ENCODE measurements around the gene ZBTB37.
"Not testable (repeated sequence)": the region's sequence is repeated elsewhere in the genome, so short reads cannot be mapped to it uniquely, and the experiment has no call there.

The ZBTB37 gene

DNA sequence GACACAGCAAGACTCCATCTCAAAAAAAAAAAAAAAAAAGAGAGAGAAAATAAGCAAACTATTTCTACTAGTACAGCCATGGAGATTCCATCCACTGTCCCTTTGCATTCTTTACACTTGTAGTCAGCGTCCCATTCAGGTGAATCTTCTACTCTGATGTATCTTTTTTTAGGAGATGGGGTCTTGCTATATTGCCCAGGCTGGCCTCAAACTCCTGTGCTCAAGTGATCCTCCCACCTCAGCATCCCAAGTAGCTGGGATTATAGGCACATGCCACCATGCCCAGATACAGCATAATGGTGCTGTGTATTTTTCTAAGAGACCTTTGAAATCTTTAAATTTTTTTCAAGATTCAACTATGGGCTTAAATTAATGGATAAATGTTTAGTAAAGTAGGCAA lies 35.4 kb upstream of the ZBTB37 start:
- Histone ChIP-seq H3K27me3 (replicated peaks in 2 of 5; ENCODE audit: control insufficient read depth in 4 of 5, insufficient read depth in 5 of 5, low read length in 4 of 5) (no peaks in the 10 kb centered on the region), H3K36me3 (ENCODE audit: control insufficient read depth in 4 of 4, insufficient read depth in 4 of 4, low read length in 3 of 4) (peaks cover 7 to 44% (median 26%) of the 10 kb centered on the region in 4 experiments), H3K4me1 (ENCODE audit: control extremely low read depth in 1 of 4, control insufficient read depth in 4 of 4, insufficient read depth in 4 of 4, low read length in 3 of 4) (no peaks in the 10 kb centered on the region), H3K27ac (ENCODE audit: insufficient read depth in 1 of 2, low read depth in 1 of 2, low read length in 2 of 2, poor library complexity in 1 of 2, severe bottlenecking in 2 of 2) (no peak overlapping the region), H3K4me3 (ENCODE audit: control insufficient read depth in 1 of 7, extremely low read depth in 1 of 7, insufficient read depth in 4 of 7, low read depth in 2 of 7, low read length in 6 of 7) (no peak overlapping the region), H3K9me3 (ENCODE audit: control extremely low read depth in 1 of 5, control insufficient read depth in 4 of 5, insufficient read depth in 2 of 5, low read depth in 1 of 5, low read length in 4 of 5) (no peaks in the 10 kb centered on the region)
- DNase-seq, result no peak
- WGBS (ENCODE audit: insufficient coverage), result 100% methylated on average over 1 of the region's 1 CpG
- CTCF ChIA-PET, result interaction anchor here (0.5 to 0.6 kb wide), 2 partner anchors 28 to 231 kb away, joined by 3 read pairs; no protein-coding TSS in a partner anchor
- POLR2A ChIA-PET, result no interaction called here

DNA sequence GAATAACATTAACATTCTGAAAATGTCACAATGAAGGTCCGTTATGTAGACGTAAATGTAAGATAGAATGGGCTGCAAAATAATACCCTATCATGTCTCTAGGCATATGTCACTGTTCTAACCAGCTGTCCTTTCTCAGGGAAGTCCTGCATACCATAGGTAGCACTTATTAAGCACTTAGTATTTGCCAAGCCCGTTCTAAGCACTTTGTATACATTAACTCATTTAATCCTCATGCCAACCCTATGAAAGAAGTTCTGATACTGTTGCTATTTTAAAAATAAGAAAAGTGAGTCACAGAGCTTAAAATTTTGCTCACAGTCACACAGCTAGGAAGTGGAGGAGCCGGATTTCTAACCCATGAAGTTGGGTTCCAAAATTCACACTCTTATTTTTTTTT lies 16.1 kb upstream of the ZBTB37 start:
- H3K4me1 ChIP-seq (ENCODE audit: control extremely low read depth in 1 of 4, control insufficient read depth in 4 of 4, insufficient read depth in 4 of 4, low read length in 3 of 4), result no peaks in the 10 kb centered on the region
- no peak overlapping the region for H3K4me3 ChIP-seq (ENCODE audit: control insufficient read depth in 1 of 7, extremely low read depth in 1 of 7, insufficient read depth in 4 of 7, low read depth in 2 of 7, low read length in 6 of 7)
- ChIA-PET CTCF (interaction anchor here (1.2 kb wide), 1 partner anchor 13 kb away, joined by 4 read pairs; no protein-coding TSS in a partner anchor), POLR2A (interaction anchor here (1.0 kb wide), 1 partner anchor 10 kb away, joined by 4 read pairs; no protein-coding TSS in a partner anchor)
- WGBS (ENCODE audit: insufficient coverage), result 100% methylated on average over 2 of the region's 4 CpGs
- no peak overlapping the region for H3K27ac ChIP-seq (ENCODE audit: insufficient read depth in 1 of 2, low read depth in 1 of 2, low read length in 2 of 2, poor library complexity in 1 of 2, severe bottlenecking in 2 of 2)
- H3K9me3 ChIP-seq (ENCODE audit: control extremely low read depth in 1 of 5, control insufficient read depth in 4 of 5, insufficient read depth in 2 of 5, low read depth in 1 of 5, low read length in 4 of 5), result no peaks in the 10 kb centered on the region
- H3K27me3 ChIP-seq (replicated peaks in 2 of 5; ENCODE audit: control insufficient read depth in 4 of 5, insufficient read depth in 5 of 5, low read length in 4 of 5), result no peaks in the 10 kb centered on the region
- DNase-seq, result no peak
- peaks cover 12 to 48% (median 32%) of the 10 kb centered on the region in 4 experiments for H3K36me3 ChIP-seq (ENCODE audit: control insufficient read depth in 4 of 4, insufficient read depth in 4 of 4, low read length in 3 of 4)

DNA sequence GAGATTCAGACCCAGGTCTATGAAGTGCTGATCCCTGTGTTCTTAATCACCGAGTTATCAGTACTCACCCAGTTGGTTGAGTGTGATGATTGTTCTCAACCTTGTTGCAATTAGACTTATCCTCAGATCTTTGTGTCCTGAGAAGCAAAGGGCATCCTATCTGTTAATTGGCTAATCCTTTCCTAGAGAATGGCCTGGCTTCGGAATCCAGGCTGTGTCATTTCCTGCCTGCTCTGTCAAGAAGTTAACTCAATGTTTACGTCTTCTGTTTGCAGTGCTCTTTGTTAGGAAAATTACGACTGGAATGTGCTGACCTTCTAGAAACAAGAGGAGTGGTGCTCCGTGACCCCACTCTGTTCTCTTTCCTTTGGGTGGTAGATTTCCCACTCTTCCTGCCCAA lies 15.1 kb upstream of the ZBTB37 start:
- 85% methylated on average over 4 of the region's 5 CpGs for WGBS (ENCODE audit: insufficient coverage)
- CTCF ChIA-PET, result no interaction called here
- POLR2A ChIA-PET, result no interaction called here

DNA sequence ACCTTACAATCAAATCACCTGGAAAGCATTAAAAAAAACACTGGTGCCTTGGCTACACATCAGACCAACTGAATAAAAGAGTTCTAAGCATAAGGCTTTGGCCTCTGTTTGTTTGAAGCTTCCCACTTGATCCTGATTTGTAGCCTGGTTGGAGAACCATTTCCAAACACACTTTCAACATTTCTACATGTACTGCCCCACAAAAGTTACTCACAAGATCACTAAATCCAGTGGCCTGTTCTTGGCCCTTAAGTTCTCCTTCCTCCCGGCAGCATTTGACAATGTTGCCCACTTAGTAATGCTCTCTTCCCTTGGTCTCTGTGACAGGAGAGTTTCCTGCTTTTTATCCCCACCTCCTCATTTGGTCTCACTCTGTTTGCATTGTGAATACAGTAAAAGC lies 12.2 kb upstream of the ZBTB37 start:
- H3K27ac ChIP-seq (ENCODE audit: insufficient read depth in 1 of 2, low read depth in 1 of 2, low read length in 2 of 2, poor library complexity in 1 of 2, severe bottlenecking in 2 of 2), result no peak overlapping the region
- no peak for DNase-seq
- H3K9me3 ChIP-seq (ENCODE audit: control extremely low read depth in 1 of 5, control insufficient read depth in 4 of 5, insufficient read depth in 2 of 5, low read depth in 1 of 5, low read length in 4 of 5), result no peaks in the 10 kb centered on the region
- no peak overlapping the region for H3K4me3 ChIP-seq (ENCODE audit: control insufficient read depth in 1 of 7, extremely low read depth in 1 of 7, insufficient read depth in 4 of 7, low read depth in 2 of 7, low read length in 6 of 7)
- no peaks in the 10 kb centered on the region for H3K4me1 ChIP-seq (ENCODE audit: control extremely low read depth in 1 of 4, control insufficient read depth in 4 of 4, insufficient read depth in 4 of 4, low read length in 3 of 4)
- no peaks in the 10 kb centered on the region for H3K27me3 ChIP-seq (replicated peaks in 2 of 5; ENCODE audit: control insufficient read depth in 4 of 5, insufficient read depth in 5 of 5, low read length in 4 of 5)
- POLR2A ChIA-PET, result no interaction called here
- H3K36me3 ChIP-seq (ENCODE audit: control insufficient read depth in 4 of 4, insufficient read depth in 4 of 4, low read length in 3 of 4), result peaks cover 12 to 55% (median 36%) of the 10 kb centered on the region in 4 experiments
- WGBS (ENCODE audit: insufficient coverage), result 100% methylated on average over 1 of the region's 1 CpG
- CTCF ChIA-PET, result interaction anchor here (1.2 kb wide), 1 partner anchor 10 kb away, joined by 4 read pairs; no protein-coding TSS in a partner anchor

More for the DNA sequence above, 15.1 kb upstream of the ZBTB37 start:
- Histone ChIP-seq H3K27me3 (replicated peaks in 2 of 5; ENCODE audit: control insufficient read depth in 4 of 5, insufficient read depth in 5 of 5, low read length in 4 of 5) (no peaks in the 10 kb centered on the region), H3K36me3 (ENCODE audit: control insufficient read depth in 4 of 4, insufficient read depth in 4 of 4, low read length in 3 of 4) (peaks cover 14 to 58% (median 38%) of the 10 kb centered on the region in 4 experiments), H3K27ac (ENCODE audit: insufficient read depth in 1 of 2, low read depth in 1 of 2, low read length in 2 of 2, poor library complexity in 1 of 2, severe bottlenecking in 2 of 2) (no peak overlapping the region), H3K4me3 (ENCODE audit: control insufficient read depth in 1 of 7, extremely low read depth in 1 of 7, insufficient read depth in 4 of 7, low read depth in 2 of 7, low read length in 6 of 7) (no peak overlapping the region), H3K4me1 (ENCODE audit: control extremely low read depth in 1 of 4, control insufficient read depth in 4 of 4, insufficient read depth in 4 of 4, low read length in 3 of 4) (no peaks in the 10 kb centered on the region), H3K9me3 (ENCODE audit: control extremely low read depth in 1 of 5, control insufficient read depth in 4 of 5, insufficient read depth in 2 of 5, low read depth in 1 of 5, low read length in 4 of 5) (no peaks in the 10 kb centered on the region)
- DNase-seq, result no peak

DNA sequence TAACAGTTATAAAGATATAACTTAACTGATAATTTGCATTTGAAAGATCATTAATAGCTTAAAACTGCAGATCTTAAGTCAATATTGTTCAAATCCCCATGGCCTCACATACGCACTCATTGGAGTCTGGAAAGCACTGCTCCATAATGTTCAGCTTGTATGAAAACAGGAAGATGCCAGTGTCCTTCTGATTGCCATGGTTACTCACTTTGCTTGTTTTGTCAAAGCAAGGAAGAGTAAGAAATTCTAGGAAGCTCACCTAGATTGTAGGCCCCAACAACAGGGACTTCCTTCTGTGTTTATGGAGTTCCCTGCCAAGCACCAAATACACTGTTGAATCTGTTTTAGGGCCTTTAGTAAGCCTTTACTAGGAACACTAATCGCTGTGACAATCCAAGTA lies 11.3 kb upstream of the ZBTB37 start:
- no peak overlapping the region for H3K4me3 ChIP-seq (ENCODE audit: control insufficient read depth in 1 of 7, extremely low read depth in 1 of 7, insufficient read depth in 4 of 7, low read depth in 2 of 7, low read length in 6 of 7)
- ChIA-PET POLR2A (no interaction called here), CTCF (interaction anchor here (1.2 kb wide), 1 partner anchor 9 kb away, joined by 4 read pairs; no protein-coding TSS in a partner anchor)
- H3K4me1 ChIP-seq (ENCODE audit: control extremely low read depth in 1 of 4, control insufficient read depth in 4 of 4, insufficient read depth in 4 of 4, low read length in 3 of 4), result no peaks in the 10 kb centered on the region
- H3K27me3 ChIP-seq (replicated peaks in 2 of 5; ENCODE audit: control insufficient read depth in 4 of 5, insufficient read depth in 5 of 5, low read length in 4 of 5), result no peaks in the 10 kb centered on the region
- H3K27ac ChIP-seq (ENCODE audit: insufficient read depth in 1 of 2, low read depth in 1 of 2, low read length in 2 of 2, poor library complexity in 1 of 2, severe bottlenecking in 2 of 2), result no peak overlapping the region
- DNase-seq, result no peak
- no peaks in the 10 kb centered on the region for H3K9me3 ChIP-seq (ENCODE audit: control extremely low read depth in 1 of 5, control insufficient read depth in 4 of 5, insufficient read depth in 2 of 5, low read depth in 1 of 5, low read length in 4 of 5)
- peaks cover 10 to 54% (median 35%) of the 10 kb centered on the region in 4 experiments for H3K36me3 ChIP-seq (ENCODE audit: control insufficient read depth in 4 of 4, insufficient read depth in 4 of 4, low read length in 3 of 4)
- WGBS (ENCODE audit: insufficient coverage), result 100% methylated on average over 1 of the region's 2 CpGs

DNA sequence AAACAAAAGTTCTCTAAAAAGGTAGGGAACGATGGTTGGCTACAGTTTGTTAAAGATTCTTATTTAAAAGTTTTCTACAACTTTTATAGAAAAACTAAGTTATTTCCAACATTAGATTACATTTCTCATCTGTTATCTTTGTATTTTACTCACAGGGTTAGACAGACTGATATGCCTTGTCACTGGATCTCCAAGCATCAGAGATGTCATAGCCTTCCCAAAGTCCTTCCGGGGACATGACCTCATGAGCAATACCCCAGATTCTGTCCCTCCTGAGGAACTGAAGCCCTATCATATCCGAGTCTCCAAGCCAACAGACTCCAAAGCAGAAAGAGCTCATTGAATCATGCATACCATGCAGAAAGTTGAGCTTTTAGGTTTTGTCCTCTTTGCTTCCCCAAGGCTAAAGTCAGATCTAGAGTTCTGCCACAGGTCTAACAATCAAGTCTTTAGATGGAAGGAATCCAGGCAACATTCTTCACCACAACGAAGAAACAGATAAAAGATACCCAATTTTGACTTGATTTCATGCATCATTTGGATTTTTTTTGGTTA lies 10.7 kb upstream of the ZBTB37 start:
- ChIA-PET CTCF (interaction anchor here (1.2 kb wide), 1 partner anchor 8 kb away, joined by 4 read pairs; no protein-coding TSS in a partner anchor), POLR2A (no interaction called here)
- H3K27ac ChIP-seq (ENCODE audit: insufficient read depth in 1 of 2, low read depth in 1 of 2, low read length in 2 of 2, poor library complexity in 1 of 2, severe bottlenecking in 2 of 2), result no peak overlapping the region
- no peaks in the 10 kb centered on the region for H3K27me3 ChIP-seq (replicated peaks in 2 of 5; ENCODE audit: control insufficient read depth in 4 of 5, insufficient read depth in 5 of 5, low read length in 4 of 5)
- H3K4me1 ChIP-seq (ENCODE audit: control extremely low read depth in 1 of 4, control insufficient read depth in 4 of 4, insufficient read depth in 4 of 4, low read length in 3 of 4), result no peaks in the 10 kb centered on the region
- H3K36me3 ChIP-seq (ENCODE audit: control insufficient read depth in 4 of 4, insufficient read depth in 4 of 4, low read length in 3 of 4), result peaks cover 8 to 51% (median 35%) of the 10 kb centered on the region in 4 experiments
- no peak for DNase-seq
- no peaks in the 10 kb centered on the region for H3K9me3 ChIP-seq (ENCODE audit: control extremely low read depth in 1 of 5, control insufficient read depth in 4 of 5, insufficient read depth in 2 of 5, low read depth in 1 of 5, low read length in 4 of 5)
- 83% methylated on average over 2 of the region's 4 CpGs for WGBS (ENCODE audit: insufficient coverage)
- no peak overlapping the region for H3K4me3 ChIP-seq (ENCODE audit: control insufficient read depth in 1 of 7, extremely low read depth in 1 of 7, insufficient read depth in 4 of 7, low read depth in 2 of 7, low read length in 6 of 7)

DNA sequence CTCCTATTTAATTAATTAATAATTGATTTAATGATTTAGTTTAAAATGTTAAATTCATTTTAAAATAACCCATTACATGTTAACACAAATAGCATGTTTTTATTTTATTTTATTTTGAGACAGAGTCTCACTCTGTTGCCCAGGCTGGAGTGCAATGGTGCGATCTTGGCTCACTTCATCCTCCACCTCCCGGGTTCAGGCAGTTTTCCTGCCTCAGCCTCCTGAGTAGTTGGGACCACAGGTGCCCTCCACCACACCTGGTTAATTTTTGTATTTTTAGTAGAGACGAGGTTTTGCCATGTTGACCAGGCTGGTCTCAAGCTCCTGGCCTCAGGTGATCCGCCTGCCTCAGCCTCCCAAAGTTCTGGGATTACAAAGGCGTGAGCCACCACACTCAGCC lies 8.6 kb upstream of the ZBTB37 start:
- H3K36me3 ChIP-seq (ENCODE audit: control insufficient read depth in 4 of 4, insufficient read depth in 4 of 4, low read length in 3 of 4), result peaks cover 15 to 53% (median 39%) of the 10 kb centered on the region in 4 experiments
- no CpG with 5 or more reads among the region's 5 CpGs for WGBS (ENCODE audit: insufficient coverage)
- H3K4me1 ChIP-seq (ENCODE audit: control extremely low read depth in 1 of 4, control insufficient read depth in 4 of 4, insufficient read depth in 4 of 4, low read length in 3 of 4); CTCF ChIA-PET; H3K4me3 ChIP-seq (ENCODE audit: control insufficient read depth in 1 of 7, extremely low read depth in 1 of 7, insufficient read depth in 4 of 7, low read depth in 2 of 7, low read length in 6 of 7); H3K27me3 ChIP-seq (replicated peaks in 2 of 5; ENCODE audit: control insufficient read depth in 4 of 5, insufficient read depth in 5 of 5, low read length in 4 of 5); DNase-seq; H3K9me3 ChIP-seq (ENCODE audit: control extremely low read depth in 1 of 5, control insufficient read depth in 4 of 5, insufficient read depth in 2 of 5, low read depth in 1 of 5, low read length in 4 of 5); H3K27ac ChIP-seq (ENCODE audit: insufficient read depth in 1 of 2, low read depth in 1 of 2, low read length in 2 of 2, poor library complexity in 1 of 2, severe bottlenecking in 2 of 2): not testable (repeated sequence)
- POLR2A ChIA-PET, result interaction anchor here (0.6 kb wide), 1 partner anchor 447 kb away, joined by 4 read pairs; no protein-coding TSS in a partner anchor
